Thyroid gland (tissue), 4 donors: ENCODE results near the gene RAI1. TPM values are rescaled to one million over a fixed set of nuclear protein-coding genes. Genes with fewer than 3 reads are reported as not detected.

Source experiments
- DNase-seq, 2 donors: peaks; one replicate each; pipeline ENCODE4 v3.0.0-alpha.2; 2019
- H3K27ac ChIP-seq, 3 donors: fragments of 200-600 bp; sonication (generic); 1 replicate in 2 of 3; 2 replicates in 1 of 3; pipeline ENCODE4 v1.5.1; 2016 to 2019; ENCODE audit warnings: mild to moderate bottlenecking in 1 of 3, moderate library complexity in 1 of 3
- H3K27me3 ChIP-seq: fragments of 200-600 bp; sonication (generic); one replicate; pipeline ENCODE4 v1.5.1; 2019
- H3K36me3 ChIP-seq, 2 donors: fragments of 200-600 bp; sonication (generic); one replicate each; pipeline ENCODE4 v1.5.1; 2016 to 2019
- H3K4me1 ChIP-seq, 2 donors: fragments of 200-600 bp; sonication (generic); one replicate each; pipeline ENCODE4 v1.5.1; 2017 to 2019
- H3K4me3 ChIP-seq, 3 donors: fragments of 200-600 bp; sonication (generic); replicated peaks in 1 of 3; 1 replicate in 2 of 3; 2 replicates in 1 of 3; pipeline ENCODE4 v1.5.1; 2016; ENCODE audit warnings: mild to moderate bottlenecking in 1 of 3
- H3K9me3 ChIP-seq: fragments of 200-600 bp; sonication (generic); one replicate; pipeline ENCODE4 v1.5.1; 2017
- CTCF ChIP-seq, 6 experiments: fragments of 200-600 bp in 3 of 6; fragments of 450-650 bp in 3 of 6; sonication (generic) in 3 of 6; IDR thresholded peaks; one replicate each; pipeline ENCODE4 v1.5.1; 2016 to 2019; ENCODE audit warnings: antibody characterized with exemption in 6 of 6, mild to moderate bottlenecking in 2 of 6, inconsistent platforms in 1 of 6, moderate library complexity in 1 of 6
- POLR2A ChIP-seq, 2 donors: fragments of 450-650 bp; IDR thresholded peaks; one replicate each; pipeline ENCODE4 v1.6.1; 2017; ENCODE audit warnings: antibody characterized with exemption in 2 of 2, mild to moderate bottlenecking in 2 of 2, moderate library complexity in 1 of 2
- WGBS, 2 donors: methylation state at CpG; one replicate each; pipeline ENCODE4 v1.1.5; 2017; 5-methylcytosine and 5-hydroxymethylcytosine counted together
- intact Hi-C: fragments of 100-400 bp; cut with DNase I; formaldehyde crosslinking; loops from one replicate; pipeline ENCODE4 v1.15.1; 2023
- total RNA-seq, 4 donors: library from RNA; depleted of rRNA; stranded (reverse); fragments of >200 nt; gene quantifications; one replicate each; pipeline ENCODE4 v1.2.3, GENCODE V29; 2016

Gene RAI1
- total RNA-seq, 4 donors from 2014 or later: 19.1 to 52.3 (median 34.1) TPM

DNA sequence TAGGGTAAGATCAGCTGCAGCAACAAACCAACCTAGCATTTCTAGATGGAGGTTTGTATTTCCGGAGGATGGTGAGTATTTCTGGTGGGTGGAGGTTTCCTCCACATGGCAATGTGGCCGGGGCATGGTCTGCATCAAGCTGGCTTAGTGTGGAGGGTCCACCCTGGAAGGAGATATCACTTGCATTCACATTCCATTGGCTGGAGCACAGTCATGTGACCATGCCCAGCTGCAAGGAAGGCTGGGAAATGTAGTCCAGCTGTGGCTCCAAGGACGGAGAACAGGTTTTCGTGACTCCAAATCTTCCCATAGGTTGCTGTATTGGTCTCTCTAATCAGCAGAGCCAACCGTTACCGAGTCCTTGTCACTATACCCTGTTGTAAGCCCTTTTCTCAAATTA, 68.7 kb downstream of the RAI1 start:
- Histone ChIP-seq H3K36me3 (no peaks in the 10 kb centered on the region), H3K4me3 (no peak overlapping the region), H3K9me3 (no peaks in the 10 kb centered on the region), H3K27ac (no peak overlapping the region), H3K4me1 (peaks cover 29 to 50% of the 10 kb centered on the region in 2 donors), H3K27me3 (no peaks in the 10 kb centered on the region)
- TF ChIP-seq POLR2A (IDR thresholded peaks at IDR 0.05) (no peak), CTCF (IDR thresholded peaks at IDR 0.05) (no peak)
- intact Hi-C loops: no loop called here
- no peak for DNase-seq
- WGBS, 2 donors: 76% methylated on average over 6 of the region's 6 CpGs

GRCh38 chr17:17750881-17751280, 69.6 kb downstream of the RAI1 start:
- no peaks in the 10 kb centered on the region for H3K27me3 ChIP-seq
- WGBS, 2 donors: 58 to 71% methylated on average over 7 of the region's 8 CpGs
- no peaks in the 10 kb centered on the region for H3K9me3 ChIP-seq
- no peak for DNase-seq
- peak overlapping the region; percentile 81 to 87 (median 87) for H3K27ac ChIP-seq
- H3K36me3 ChIP-seq: no peaks in the 10 kb centered on the region
- TF ChIP-seq CTCF (IDR thresholded peaks at IDR 0.05) (no peak), POLR2A (IDR thresholded peaks at IDR 0.05) (no peak)
- peaks cover 38 to 54% of the 10 kb centered on the region in 2 donors for H3K4me1 ChIP-seq
- no peak overlapping the region for H3K4me3 ChIP-seq
- intact Hi-C loops: no loop called here

DNA sequence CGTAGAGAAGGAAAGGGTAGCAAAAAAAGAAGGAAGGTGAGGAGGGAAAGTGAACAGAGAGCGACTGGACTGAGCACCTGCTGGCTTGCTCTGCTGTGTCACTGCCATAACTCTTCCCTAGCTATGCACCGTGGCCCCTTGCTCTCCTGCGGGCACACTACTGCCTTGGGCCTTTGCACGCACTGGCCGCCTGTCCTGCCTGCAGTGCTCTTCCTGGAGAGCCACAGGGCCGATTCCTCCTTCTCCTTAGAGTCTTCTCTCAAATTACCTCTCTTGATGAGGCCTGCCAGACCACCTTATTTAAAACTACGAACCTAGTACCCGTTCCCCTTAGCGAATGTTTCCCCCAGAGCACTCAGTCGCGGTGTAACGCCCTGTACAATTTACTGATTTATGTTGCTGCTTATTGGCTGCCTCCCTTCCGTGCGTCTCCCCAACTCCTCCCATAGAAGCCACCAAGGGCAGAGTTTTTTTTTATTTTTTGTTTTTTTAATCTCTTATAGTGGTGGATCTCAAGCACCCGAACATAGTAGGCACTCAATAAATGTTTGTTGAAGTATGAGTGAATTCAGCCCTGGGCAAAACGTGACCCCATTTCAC, 70.3 kb downstream of the RAI1 start:
- WGBS, 2 donors: 42 to 54% methylated on average over 17 of the region's 17 CpGs
- intact Hi-C loops: no loop called here
- Histone ChIP-seq H3K27me3 (no peaks in the 10 kb centered on the region), H3K4me1 (peaks cover 38 to 59% of the 10 kb centered on the region in 2 donors), H3K4me3 (peak overlapping the region in 1 of 3 donors; percentile 35), H3K9me3 (no peaks in the 10 kb centered on the region), H3K36me3 (no peaks in the 10 kb centered on the region), H3K27ac (peak overlapping the region; percentile 81 to 87 (median 87))
- no peak for DNase-seq
- TF ChIP-seq CTCF (IDR thresholded peaks at IDR 0.05) (no peak), POLR2A (IDR thresholded peaks at IDR 0.05) (no peak)

GRCh38 chr17:17752089-17752820, 71.0 kb downstream of the RAI1 start:
- Histone ChIP-seq H3K4me3 (peak overlapping the region in 1 of 3 donors; percentile 35), H3K9me3 (no peaks in the 10 kb centered on the region), H3K27me3 (no peaks in the 10 kb centered on the region), H3K4me1 (peaks cover 38 to 60% of the 10 kb centered on the region in 2 donors), H3K36me3 (no peaks in the 10 kb centered on the region), H3K27ac (peak overlapping the region; percentile 81 to 87 (median 87))
- TF ChIP-seq CTCF (IDR thresholded peaks at IDR 0.05) (peak in 3 of 6 experiments; percentile 31 to 43 (median 32)), POLR2A (IDR thresholded peaks at IDR 0.05) (peak in 1 of 2 donors; percentile 72)
- DNase-seq: peak; percentile 96
- 4 to 9% methylated on average over 8 to 45 of the region's 57 CpGs for WGBS, 2 donors
- intact Hi-C loops: no loop called here

GRCh38 chr17:17752821-17753321, 71.6 kb downstream of the RAI1 start:
- intact Hi-C loops: no loop called here
- Histone ChIP-seq H3K4me1 (peaks cover 38 to 57% of the 10 kb centered on the region in 2 donors), H3K9me3 (no peaks in the 10 kb centered on the region), H3K27me3 (no peaks in the 10 kb centered on the region), H3K4me3 (peak overlapping the region in 1 of 3 donors; percentile 35), H3K27ac (peak overlapping the region; percentile 78 to 87 (median 79)), H3K36me3 (no peaks in the 10 kb centered on the region)
- TF ChIP-seq CTCF (IDR thresholded peaks at IDR 0.05) (no peak), POLR2A (IDR thresholded peaks at IDR 0.05) (no peak)
- no peak for DNase-seq
- WGBS, 2 donors: 34 to 37% methylated on average over 7 to 8 of the region's 9 CpGs
